Endothelial cell of umbilical vein (primary cell): ENCODE measurements around the gene PRSS57.

Source experiments
- EZH2 ChIP-seq: IDR thresholded peaks from 2 replicates; pipeline ENCODE4 v1.6.1; 2012; ENCODE audit warnings: borderline replicate concordance, low read depth, mild to moderate bottlenecking, moderate library complexity, low read length, inconsistent platforms; ENCODE audit not compliant: severe bottlenecking
- JUN ChIP-seq: IDR thresholded peaks from 2 replicates; pipeline ENCODE4 v1.6.1; 2011; ENCODE audit warnings: borderline replicate concordance, low read depth; ENCODE audit not compliant: insufficient read length, insufficient read depth
- POLR2A ChIP-seq: IDR thresholded peaks from 2 replicates; pipeline ENCODE4 v1.6.1; 2012; ENCODE audit warnings: low read depth, mild to moderate bottlenecking, control low read depth, low read length
- POLR2AphosphoS5 ChIP-seq: IDR thresholded peaks from 2 replicates; pipeline ENCODE4 v1.6.1; 2012; ENCODE audit warnings: low read depth, mild to moderate bottlenecking, control low read depth, low read length, moderate library complexity; ENCODE audit not compliant: insufficient read depth
- TF ChIP-seq, protein P1 (sequence below), 2 donors: IDR thresholded peaks; 1 replicate in 1 of 2; 2 replicates in 1 of 2; pipeline ENCODE4 v1.5.1; 2011; ENCODE audit warnings: low read length in 2 of 2, mild to moderate bottlenecking in 2 of 2, moderate library complexity in 2 of 2, control low read depth in 1 of 2, inconsistent platforms in 1 of 2, low read depth in 1 of 2; ENCODE audit not compliant: insufficient read depth in 1 of 2; ENCODE audit errors: extremely low read depth in 1 of 2

DNA sequence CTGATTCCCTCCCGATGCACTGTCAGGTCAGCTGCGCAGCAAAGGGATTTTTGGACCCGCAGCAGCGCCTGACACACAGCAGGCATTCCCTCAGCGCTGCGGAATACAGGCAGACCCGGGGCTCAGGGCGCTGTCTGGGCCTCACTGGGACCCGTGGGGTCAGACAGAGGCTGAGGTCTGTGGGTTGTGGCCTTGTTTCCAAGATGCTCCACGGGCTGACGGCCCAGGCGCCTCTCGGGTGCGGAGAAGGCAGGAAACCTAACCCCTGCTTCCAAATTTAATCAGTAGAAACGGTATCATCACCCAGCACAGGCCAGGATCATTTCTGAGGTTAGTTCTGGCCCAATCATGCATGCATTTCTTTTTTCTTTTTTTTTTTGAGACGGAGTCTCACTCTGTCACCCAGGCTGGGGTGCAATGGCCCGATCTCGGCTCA is 31.6 kb downstream of the PRSS57 start:
- TF ChIP-seq, protein P1, sequence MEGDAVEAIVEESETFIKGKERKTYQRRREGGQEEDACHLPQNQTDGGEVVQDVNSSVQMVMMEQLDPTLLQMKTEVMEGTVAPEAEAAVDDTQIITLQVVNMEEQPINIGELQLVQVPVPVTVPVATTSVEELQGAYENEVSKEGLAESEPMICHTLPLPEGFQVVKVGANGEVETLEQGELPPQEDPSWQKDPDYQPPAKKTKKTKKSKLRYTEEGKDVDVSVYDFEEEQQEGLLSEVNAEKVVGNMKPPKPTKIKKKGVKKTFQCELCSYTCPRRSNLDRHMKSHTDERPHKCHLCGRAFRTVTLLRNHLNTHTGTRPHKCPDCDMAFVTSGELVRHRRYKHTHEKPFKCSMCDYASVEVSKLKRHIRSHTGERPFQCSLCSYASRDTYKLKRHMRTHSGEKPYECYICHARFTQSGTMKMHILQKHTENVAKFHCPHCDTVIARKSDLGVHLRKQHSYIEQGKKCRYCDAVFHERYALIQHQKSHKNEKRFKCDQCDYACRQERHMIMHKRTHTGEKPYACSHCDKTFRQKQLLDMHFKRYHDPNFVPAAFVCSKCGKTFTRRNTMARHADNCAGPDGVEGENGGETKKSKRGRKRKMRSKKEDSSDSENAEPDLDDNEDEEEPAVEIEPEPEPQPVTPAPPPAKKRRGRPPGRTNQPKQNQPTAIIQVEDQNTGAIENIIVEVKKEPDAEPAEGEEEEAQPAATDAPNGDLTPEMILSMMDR (IDR thresholded peaks at IDR 0.05; ENCODE audit: extremely low read depth in 1 of 2, insufficient read depth in 1 of 2, low read depth in 1 of 2, low read length in 2 of 2) = no peak
- no peak for TF ChIP-seq EZH2
- no peak for TF ChIP-seq POLR2AphosphoS5
- no peak for TF ChIP-seq POLR2A
- no peak for TF ChIP-seq JUN
